Superior temporal gyrus (tissue), 1 donor: ENCODE results near the gene WIPI1.

Experiments used
- DNase-seq: peaks from one replicate; pipeline ENCODE4 v3.0.0-alpha.2; 2016; ENCODE audit errors: extremely low spot score

The WIPI1 gene

DNA sequence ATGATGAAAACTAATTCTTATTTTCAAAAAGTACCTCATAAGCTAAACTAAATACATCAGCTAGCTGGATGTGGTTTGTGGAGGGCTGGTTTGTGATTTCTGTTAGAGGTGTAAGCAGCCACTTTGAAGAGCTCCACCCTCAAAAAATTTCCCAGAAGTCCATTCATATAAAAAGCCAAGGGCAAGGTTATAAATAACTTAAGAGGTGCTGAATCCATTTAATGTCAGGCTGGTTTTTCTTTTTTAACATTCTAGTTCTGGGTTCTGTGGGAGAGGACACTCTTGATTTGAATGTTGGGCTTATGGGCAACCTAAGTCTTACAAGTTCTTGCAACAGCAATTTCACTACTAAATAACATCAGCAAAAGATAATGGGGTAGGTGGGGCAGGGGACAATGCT, 3.4 kb upstream of the WIPI1 start:
- no peak for DNase-seq

DNA sequence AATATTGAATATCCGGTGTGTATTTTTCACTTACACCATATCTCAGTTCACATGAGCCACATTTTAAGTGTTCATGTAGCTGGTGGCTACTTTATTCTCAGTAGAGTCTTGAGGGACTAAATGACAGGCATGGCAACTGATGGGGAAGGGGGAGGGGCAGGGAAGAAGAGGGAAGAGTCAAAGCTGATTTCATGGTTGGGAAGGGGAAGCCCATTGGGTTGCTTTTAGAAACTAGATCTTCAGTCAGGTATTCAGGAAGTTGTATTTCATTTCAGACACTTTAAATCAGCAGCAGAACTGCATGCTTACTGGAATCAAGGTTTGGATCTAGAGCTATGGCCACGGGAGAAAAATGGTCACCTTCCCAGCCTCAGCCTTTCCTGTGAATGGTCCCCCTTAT, 2.9 kb upstream of the WIPI1 start:
- DNase-seq = no peak

DNA sequence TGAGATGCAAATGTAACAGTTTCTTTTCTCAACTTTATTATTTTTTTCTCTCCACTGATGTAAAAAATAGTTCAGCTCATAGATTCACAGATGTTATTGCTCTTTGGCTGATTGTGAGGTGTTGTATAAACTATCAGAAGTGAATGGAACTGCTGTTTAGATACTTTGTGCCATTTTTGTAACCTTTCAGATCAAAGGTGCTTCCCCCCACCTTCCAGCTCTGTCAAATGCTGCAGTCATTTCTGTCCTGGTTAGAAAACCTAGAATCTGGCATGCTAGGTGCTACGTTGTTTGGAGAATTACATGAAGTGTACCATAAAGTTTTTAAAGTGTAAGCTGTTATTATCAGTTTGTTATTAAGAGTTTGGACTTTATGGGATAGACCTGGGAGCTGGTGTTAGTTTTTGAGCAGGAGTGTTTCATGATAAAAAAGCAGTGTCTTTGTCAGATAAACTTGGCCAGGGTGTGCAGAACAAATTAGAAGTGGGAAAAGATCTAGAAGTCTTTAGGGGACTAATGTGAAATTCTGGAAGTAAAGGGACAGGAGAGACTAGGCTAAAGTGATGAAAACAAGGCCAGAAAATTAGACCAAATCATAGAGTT, 1.8 kb upstream of the WIPI1 start:
- no peak for DNase-seq

DNA sequence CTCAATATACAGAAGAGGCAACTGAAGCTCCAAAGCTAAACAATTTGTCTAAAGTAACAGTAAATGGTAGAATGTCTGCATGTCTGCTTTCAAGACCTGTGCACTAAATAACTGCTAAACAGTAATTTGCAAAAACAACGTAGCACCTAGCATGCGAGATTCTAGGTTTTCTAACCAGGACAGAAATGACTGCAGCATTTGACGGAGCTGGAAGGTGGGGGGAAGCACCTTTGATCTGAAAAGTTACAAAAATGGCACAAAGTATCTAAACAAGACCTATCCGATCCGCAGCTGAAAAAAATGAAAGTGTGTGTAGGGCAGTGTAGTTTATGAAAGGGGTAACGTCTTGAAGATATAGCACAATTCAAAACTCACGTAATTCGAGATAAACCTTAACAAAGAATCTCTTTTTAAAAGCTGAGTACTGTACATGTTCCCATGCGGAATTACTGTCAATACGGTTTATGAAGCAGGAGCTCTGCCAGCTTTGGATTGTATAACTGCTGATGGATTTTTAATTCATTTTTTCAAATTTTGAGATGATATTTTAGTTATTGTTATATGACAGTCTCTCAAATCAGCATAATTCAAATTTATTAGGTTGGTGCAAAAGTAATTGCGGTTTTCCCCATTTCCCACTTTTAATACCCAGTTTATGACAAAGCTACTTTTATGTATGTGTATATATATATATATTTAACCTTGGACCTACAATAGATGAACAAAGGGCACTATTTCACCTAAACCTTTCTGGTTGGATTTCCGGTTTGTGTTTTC, 1.2 kb upstream of the WIPI1 start:
- no peak for DNase-seq

DNA sequence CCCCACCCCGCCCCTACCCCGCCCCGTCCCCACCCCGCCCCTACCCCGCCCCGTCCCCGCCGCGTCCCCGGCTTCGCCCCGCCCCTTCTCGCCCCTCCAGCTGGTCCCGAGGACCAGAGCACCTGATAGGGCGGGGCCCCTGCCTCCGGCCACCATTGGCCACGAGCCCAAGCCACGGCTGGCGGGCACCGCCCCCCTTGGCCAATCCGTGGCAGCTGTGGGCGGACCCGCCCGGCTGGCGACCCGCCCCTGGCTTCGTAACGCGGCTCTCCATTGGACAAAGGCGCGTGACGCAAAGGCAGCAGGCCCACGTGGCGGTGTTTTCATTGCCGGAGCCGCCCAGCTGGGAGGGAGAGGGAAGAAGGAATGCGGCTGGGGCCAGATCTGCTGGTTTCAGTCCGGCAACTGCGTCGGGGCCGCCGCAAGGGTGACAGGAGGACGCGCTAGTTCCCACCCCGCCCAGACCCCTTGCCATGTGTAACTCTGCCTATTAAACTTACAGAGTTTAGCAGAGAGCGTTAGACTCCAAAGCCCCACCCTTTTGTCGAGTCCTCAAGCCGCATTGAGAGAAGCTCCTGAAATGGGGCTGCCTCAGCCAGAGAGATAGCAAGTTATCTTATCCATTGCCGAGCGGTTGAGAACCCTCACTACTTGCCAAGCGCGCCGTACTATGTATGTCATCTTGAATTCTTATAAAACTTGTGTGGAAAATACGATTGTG, 403 bp upstream of the WIPI1 start:
- DNase-seq = peak; percentile 99

DNA sequence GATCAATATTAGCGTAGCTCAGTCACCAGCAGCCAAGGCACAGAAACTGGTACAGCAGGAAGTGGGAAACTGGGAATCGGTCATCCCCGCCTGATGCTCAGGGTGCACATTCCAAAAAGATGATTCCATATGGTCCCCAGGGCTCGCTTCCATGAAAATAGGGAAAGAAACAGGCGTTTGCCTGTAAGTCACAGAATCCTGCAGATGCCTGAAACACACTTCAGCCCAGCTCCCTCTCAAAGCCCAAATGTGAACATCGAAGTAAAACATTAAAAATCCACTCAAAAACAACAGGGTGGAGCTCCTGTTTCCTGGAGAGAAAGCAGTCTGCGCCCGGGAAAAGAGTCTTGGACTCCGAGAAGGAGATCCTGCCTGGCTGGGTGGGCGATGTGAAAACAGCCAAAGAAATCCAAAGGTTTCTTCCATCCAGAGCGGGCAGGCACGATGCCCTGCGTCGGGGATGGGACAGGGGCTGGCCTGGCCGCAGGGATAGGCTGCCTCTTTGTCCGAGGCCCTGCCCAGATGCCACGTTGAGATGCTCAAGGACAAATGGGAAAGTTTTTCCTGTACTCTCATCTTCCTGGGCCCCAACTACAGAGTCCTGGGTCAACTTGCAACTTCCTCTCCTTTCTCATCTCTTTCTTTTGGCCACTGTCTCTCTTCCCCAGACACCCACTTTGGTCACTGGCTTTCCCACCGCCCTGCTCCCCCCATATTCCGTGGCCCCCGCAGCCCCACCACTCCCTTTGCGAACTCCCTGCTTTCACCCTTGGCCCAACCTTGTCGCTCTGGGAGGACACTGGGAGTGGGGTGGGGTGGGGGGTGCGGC, 743 bp downstream of the WIPI1 start:
- peak; percentile 81 for DNase-seq

DNA sequence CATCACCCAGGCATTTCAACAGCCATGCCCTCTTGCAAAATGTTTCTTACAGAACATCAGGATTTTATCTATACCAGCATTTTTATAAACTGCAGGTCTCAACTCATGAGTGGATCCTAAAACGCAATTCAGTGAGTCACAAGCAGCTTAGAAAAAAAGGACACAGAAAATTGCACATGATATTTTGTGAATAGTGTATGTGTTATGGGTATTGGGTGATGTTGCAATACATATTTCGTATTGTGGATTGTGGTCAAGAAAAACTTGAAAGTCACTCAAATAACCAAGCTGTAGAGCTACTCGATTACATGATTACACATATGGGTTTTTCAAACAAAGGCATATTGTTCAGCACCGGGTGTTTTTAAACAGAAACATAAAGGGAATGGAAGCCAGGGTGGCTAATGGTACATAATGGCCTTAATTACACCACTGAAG, 1.4 kb downstream of the WIPI1 start:
- DNase-seq = peak; percentile 57

DNA sequence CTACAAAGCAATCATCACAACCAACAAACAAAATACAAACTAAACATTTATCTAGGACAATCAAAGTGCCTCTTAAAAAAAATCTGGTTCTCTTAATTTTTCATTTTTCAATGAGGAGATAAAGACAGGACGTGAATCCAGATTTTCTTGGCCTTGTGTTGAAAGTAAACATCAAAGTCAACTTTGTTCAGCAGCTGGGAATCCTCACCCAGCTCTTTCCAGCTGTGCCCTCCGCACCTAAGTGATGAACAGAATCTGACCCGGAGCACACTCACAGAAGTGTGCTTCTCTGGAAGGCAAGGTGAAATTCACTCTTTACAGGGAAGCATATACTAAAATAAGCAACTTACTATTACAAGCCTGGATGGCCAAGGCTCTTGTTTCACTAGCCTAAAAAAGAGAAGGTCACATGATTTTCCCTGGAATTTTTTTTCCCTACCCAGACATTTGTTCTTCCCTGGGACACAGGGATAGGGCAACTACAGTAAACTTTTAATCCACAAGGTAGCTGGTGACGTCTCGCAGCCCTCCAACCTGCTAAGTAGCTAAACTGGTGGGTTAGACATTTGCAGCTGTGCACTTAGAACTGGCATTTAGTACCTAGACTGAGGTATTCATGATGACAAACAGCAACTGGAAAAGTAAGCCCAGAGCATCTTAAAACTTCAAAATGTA, 3.2 kb downstream of the WIPI1 start:
- no peak for DNase-seq

DNA sequence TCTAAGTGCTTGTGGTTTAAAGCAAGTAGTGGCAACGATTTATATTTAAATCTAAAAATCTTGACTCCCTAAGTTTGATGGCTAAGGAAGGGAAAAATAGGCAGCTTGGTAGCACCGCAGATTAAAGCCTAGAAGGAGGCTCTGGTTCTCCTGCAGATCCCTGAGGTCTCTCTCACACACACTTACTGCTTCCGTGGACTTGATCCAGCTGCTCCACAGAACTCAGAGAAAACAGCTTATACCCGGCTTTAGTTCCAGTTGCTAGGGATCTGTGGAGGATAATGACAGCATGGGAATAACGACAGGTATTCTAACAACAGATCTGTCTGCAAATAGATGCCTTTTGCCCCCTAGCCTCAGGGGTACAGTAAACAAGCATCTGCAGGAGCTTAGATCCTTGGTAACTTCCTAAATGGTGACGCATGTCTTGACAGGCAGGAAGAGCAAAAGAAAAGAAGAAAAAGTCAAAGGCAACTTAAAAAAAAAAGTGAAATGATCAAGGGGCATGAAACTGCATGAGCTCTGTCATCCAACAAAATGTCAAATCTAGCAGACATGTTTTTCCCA, 4.5 kb downstream of the WIPI1 start:
- no peak for DNase-seq

DNA sequence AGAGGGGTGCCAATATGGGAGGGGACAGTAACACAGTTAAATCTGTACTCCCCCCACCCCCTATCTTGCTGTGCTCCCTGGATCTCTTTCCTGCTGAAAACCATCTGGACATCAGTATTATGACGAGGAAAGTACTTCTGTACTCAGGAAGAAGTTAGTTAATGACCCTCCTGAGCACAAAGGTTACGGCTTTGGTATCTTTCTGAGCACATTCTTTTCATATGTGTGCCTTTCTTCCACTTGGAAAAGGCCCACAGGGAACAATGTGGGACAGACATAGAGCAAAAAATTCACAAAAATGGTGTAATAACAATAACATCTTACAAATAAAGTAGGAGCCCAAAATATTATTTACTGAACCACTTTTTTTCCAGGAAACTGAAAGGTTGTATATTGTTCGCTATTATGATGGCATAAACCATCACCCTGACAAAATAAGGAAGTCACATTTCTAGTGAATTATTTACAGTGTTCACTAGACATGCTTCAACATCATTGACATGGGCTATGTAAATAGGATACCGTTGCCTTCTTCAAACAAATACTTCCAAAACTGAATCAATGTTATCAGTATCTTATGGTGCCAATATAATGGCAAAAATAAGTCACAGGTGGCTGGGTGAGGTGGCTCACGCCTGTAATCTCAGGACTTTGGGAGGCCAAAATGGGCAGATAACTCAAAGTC, 5.5 kb downstream of the WIPI1 start:
- no peak for DNase-seq

DNA sequence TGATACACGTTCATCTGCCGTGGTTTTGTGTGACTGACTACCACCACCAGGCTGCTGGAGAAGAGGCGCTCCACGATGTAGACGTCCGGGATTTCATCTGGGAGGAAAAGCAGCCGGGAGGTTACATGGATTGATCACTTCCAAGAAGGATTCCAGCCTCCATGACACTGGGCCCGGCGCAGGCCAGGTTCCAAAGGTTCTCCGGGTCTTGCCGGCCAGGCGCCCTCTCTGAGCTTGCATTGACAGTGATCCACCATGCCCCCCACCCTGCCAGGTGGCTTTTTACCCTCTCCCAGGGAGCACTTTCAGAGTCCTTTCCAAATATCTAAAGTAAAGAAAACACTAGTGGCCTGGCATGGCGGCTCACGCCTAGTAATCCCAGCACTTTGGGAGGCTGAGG, 6.5 kb downstream of the WIPI1 start:
- DNase-seq = no peak

DNA sequence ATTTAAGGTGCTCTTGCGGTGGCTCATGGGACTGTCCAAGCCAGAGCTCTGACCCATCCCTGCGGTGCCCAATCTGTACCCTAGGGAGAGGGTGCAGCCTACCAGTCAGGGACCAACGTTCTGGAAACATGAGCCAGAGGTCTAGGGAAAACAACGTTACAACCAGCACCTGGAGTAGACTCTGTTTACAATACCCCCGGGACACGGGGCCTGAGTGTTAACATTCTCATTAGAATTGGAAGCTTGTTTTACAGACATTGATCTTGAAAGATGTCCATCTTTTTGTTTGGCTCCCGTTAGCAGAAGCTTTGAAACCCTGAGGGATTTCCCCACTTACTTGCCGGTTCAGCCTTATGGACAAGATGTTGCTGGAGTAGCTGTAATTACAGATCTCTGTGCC, 6.9 kb downstream of the WIPI1 start:
- DNase-seq = no peak

DNA sequence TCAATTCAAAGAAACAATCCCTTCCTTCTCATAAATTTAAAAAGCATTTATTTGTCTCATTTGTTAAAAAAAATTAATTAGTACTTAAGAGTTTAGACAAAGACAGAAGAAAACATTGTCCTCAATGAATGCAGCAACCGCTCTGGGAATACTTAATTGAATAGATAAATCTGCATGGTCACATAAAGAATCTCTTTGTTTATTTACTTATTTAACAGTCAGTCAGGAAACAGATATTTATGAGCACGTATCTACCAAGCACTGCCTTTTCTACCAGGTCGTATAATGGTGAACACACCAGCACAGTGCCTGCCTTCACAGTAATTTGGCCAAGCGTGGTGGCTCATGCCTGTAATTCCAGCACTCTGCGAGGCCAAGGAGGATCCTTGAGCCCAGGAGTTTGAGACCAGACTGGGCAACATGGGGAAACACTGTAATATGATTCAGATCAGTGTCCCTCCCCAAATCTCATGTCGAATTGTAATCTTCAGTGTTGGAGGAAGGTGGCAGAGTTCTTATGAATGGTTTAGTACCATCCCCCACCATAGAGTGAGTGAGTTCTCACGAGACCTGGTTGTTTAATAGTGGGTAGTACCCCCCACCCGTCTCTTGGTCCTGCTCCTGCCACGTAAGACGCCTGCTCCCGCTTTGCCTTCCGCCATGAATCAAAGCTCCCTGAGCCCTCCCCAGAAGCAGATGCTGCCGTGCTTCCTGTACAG, 8.1 kb downstream of the WIPI1 start:
- DNase-seq = no peak

DNA sequence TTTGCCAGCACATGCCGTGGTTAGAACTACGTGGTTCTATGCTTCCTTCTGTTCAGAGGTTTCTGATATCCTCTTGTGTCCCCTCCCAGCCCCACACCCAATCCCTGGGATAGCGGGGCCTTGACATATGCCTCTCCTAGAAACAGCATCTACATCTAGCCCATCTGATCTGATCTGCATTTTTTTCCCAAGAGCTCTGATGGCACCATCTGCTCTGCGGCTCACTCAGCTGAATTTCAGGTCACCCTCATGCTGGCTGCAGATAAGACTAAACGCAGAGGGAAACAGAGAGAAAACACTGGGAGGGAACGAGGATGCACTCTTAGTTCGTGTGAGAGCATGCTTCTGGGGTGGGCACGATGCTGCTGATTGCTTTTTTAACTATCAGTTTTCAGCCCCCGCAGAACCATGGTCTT, 10.7 kb downstream of the WIPI1 start:
- peak; percentile 15 for DNase-seq

DNA sequence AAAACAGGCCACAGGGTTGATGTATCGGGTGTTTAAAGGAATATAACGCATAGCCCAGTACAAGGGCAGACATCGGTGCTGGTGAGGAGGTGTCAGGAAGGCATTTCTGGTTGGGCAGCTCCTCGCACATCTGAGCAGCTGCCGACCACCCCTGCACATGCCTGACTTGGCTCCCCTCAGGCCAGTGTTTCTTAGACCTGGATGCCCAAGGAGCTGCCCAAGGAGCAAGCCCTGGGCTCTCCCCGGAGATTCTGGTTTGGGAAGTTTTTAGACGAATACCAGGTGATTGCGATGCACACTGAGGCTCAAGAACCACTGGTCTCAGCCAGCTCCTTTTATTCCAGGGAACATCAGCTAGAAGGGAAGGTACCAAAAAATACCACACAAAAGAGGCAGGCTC, 11.6 kb downstream of the WIPI1 start:
- no peak for DNase-seq

DNA sequence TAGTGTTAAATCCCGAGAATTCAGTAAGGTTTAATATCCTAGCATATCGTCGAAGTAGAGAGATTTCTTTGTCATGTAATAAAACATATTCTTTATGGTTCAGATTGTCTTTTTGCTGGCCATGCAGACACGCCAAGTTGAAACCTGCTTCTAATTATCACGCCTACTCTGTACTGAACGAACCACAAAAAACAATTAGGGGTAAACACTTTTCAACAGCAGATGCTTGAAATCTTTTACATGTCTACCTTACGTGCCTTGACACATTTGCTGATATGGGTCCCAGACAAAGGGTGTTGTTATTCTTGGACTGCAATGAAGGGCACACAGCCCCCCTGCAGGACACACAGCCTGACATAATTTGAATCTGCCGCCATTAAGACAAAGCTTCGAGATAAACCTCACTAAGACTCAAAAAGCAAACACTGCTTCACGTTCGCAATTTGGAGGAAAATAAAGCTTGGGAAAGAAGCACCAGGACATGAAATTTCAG, 13.3 kb downstream of the WIPI1 start:
- DNase-seq = no peak

DNA sequence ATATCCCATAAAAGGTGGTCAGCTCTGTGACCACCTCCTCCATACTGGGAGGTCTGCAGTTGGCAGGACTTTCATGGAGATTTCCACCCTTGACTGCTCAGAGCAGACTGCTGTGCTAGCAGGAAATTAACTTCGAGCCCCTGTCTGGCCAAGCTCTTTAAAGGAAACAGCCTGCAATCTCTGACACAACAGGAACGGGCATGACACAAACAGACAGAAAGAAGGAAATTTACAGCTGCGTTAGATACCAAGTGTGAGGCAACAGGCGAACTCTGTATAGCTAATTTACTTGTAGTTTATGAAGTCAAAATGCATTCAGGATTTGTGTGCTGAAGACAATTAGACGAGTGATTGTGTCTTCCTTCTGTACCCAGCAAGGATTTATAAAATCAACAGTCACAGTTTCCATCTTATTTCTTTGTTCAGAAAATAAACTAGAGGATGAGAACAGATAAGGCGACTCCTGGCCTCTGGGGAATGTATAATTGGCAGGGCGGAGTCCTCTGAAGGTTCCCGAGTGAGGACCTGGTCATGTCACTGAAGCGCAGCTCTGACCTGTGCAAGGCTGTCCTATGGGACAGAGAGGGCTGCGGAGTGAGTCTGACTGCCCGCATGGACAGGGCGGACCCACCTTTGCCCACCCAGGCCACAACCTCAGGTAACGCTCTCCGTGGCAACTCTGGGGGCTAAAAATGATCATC, 16.1 kb downstream of the WIPI1 start:
- DNase-seq = peak; percentile 13

DNA sequence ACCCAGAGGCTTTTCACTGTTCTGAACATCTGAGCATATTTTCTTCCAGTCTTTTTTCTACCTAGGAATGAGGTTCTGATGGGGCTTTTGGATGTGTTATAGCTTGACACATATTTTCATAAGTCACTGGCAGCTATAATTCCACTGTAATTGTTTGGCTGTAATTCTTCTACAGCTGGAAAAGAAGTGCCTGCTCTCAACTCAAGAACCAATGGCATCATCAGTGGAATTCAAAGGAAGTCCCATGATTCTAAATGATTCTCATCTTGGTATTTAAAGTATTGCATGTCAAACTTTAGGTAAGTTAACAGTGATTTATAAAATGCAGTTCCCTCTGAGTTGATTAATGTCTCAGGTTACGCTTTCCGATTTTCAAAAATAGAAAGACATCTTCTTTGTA, 16.8 kb downstream of the WIPI1 start:
- DNase-seq = no peak

DNA sequence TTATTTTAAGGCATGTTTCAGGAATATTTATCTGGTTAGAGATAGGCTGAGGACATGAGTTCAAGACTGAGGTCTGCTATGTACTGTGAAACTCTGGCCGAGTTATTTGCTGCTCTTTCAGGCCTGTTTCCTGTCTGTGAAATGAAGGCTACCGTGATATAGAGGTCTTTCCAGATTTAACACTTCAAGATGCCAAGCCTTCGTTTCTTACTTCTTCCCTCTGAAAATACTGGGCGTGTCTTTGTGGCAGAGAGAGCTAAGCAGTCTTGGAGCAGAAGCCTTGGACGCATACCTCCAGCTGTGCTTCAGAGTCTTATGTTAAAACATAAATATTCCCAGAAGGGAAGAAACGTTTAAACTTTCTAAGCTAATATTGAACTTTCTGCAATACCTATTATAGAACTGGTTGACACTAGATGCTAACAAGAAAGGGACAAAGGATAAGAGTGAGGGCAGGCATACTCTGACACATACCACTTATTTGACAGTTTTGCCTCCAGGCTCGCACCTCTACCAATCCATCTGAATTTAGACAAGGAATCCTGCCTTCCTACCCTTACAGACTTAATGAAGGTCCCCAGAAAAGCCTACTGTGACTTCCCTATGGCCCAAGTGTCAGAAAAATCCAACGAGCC, 17.5 kb downstream of the WIPI1 start:
- no peak for DNase-seq
